Body of pancreas (tissue), 4 donors: ENCODE results near the gene LCE3B. TPM values are rescaled to one million over a fixed set of nuclear protein-coding genes. Genes with fewer than 3 reads are reported as not detected.

ENCODE experiments used
- ATAC-seq: fragments of 150-250 bp; one replicate; pipeline ENCODE4 v1.9.1; 2016
- DNase-seq, 4 donors: peaks; one replicate each; pipeline ENCODE4 v3.0.0-alpha.2; 2019
- H3K27ac ChIP-seq, 4 donors: fragments of 200-600 bp; sonication (generic); 1 replicate in 3 of 4; 2 replicates in 1 of 4; pipeline versions ENCODE4 v1.5.1 to v1.6.1; 2016 to 2019; ENCODE audit warnings: mild to moderate bottlenecking in 1 of 4, mixed read lengths in 1 of 4, moderate library complexity in 1 of 4
- H3K27me3 ChIP-seq, 2 donors: fragments of 200-600 bp; sonication (generic); one replicate each; pipeline ENCODE4 v1.6.0; 2016; ENCODE audit warnings: mild to moderate bottlenecking in 1 of 2
- H3K36me3 ChIP-seq, 2 donors: fragments of 200-600 bp; sonication (generic); replicated peaks in 1 of 2; 2 replicates each; pipeline ENCODE4 v1.5.1; 2016; ENCODE audit warnings: low read depth in 2 of 2; ENCODE audit not compliant: insufficient read depth in 1 of 2
- H3K4me1 ChIP-seq: fragments of 200-600 bp; sonication (generic); one replicate; pipeline ENCODE4 v1.6.0; 2016
- H3K4me3 ChIP-seq, 2 donors: fragments of 200-600 bp; sonication (generic); 1 replicate in 1 of 2; 2 replicates in 1 of 2; pipeline ENCODE4 v1.5.1; 2016 to 2019
- H3K9me3 ChIP-seq, 3 donors: fragments of 200-600 bp; sonication (generic); 1 replicate in 2 of 3; 2 replicates in 1 of 3; pipeline ENCODE4 v1.5.1; 2016
- CTCF ChIP-seq, 7 experiments: fragments of 450-650 bp in 4 of 7; fragments of 200-600 bp in 3 of 7; sonication (generic) in 3 of 7; IDR thresholded peaks; one replicate each; pipeline ENCODE4 v1.5.1; 2016 to 2019; ENCODE audit warnings: antibody characterized with exemption in 7 of 7
- POLR2A ChIP-seq, 3 donors: fragments of 450-650 bp; IDR thresholded peaks; one replicate each; pipeline ENCODE4 v1.6.1; 2016; ENCODE audit warnings: antibody characterized with exemption in 3 of 3, mild to moderate bottlenecking in 2 of 3
- WGBS, 2 donors: methylation state at CpG; one replicate each; pipeline ENCODE4 v1.1.5; 2017; 5-methylcytosine and 5-hydroxymethylcytosine counted together
- intact Hi-C: fragments of 100-400 bp; cut with DNase I; formaldehyde crosslinking; loops from one replicate; pipeline ENCODE4 v1.15.1; 2023
- total RNA-seq, 2 donors: library from RNA; depleted of rRNA; stranded (reverse); fragments of >200 nt; gene quantifications; one replicate each; pipeline ENCODE4 v1.1.0, GENCODE V29; 2016

LCE3B gene
- total RNA-seq, 2 donors from 2014 or later, result not detected

GRCh38 chr1:152580433-152580832 is 33.2 kb upstream of the LCE3B start, which contains the start of gene LCE3D:
Gene LCE3D, minus strand, starts transcription at chr1:152580516. Its CDS starts 580 bp downstream, at chr1:152579936.
- no peaks in the 10 kb centered on the region for H3K36me3 ChIP-seq
- H3K4me3 ChIP-seq, result no peak within 1 kb of the TSS
- no peak for ATAC-seq
- H3K4me1 ChIP-seq, result no peaks in the 10 kb centered on the region
- no peaks in the 10 kb centered on the region for H3K9me3 ChIP-seq
- intact Hi-C loops, result no loop called here
- DNase-seq, result no peak
- no peaks in the 10 kb centered on the region for H3K27me3 ChIP-seq
- WGBS, 2 donors, result 42 to 44% methylated on average over 4 of the region's 4 CpGs
- H3K27ac ChIP-seq, result no peak within 1 kb of the TSS
- TF ChIP-seq POLR2A (IDR thresholded peaks at IDR 0.05) (no peak), CTCF (IDR thresholded peaks at IDR 0.05) (no peak)

GRCh38 chr1:152582647-152583046 is 31.0 kb upstream of the LCE3B start:
- 48 to 49% methylated on average over 1 of the region's 1 CpG for WGBS, 2 donors
- H3K27me3 ChIP-seq, result no peaks in the 10 kb centered on the region
- ATAC-seq, result no peak

DNA sequence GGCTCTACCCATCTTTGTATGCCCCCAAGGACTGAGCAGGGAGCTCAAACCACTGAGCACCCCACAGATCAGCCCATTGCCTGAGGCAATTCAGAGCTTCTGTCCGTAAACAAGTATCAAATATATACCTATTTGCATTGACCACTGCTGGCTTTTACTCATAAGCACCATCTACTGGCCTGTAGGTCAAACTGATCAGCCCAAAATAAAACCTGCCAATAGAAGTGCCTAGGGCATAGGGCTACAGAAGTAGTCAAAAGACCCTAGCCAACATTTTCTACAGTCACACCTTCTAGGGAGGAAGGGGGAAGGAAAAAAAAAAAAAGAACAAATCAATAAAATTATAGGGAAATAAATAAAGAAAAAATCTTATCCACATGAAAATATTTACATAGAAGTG is 28.0 kb upstream of the LCE3B start:
- H3K9me3 ChIP-seq, result no peaks in the 10 kb centered on the region
- DNase-seq (no peak), ATAC-seq (no peak)
- no peaks in the 10 kb centered on the region for H3K4me1 ChIP-seq
- TF ChIP-seq POLR2A (IDR thresholded peaks at IDR 0.05) (no peak), CTCF (IDR thresholded peaks at IDR 0.05) (no peak)
- no peaks in the 10 kb centered on the region for H3K27me3 ChIP-seq
- 50% methylated on average over 1 of the region's 1 CpG; no CpG with 5 or more reads in 1 of the 2 donors for WGBS, 2 donors
- no peak overlapping the region for H3K27ac ChIP-seq
- intact Hi-C loops, result no loop called here
- H3K4me3 ChIP-seq, result no peak overlapping the region
- H3K36me3 ChIP-seq, result no peaks in the 10 kb centered on the region

More at GRCh38 chr1:152582647-152583046, 31.0 kb upstream of the LCE3B start:
- Histone ChIP-seq H3K27ac (no peak overlapping the region), H3K36me3 (no peaks in the 10 kb centered on the region), H3K4me1 (no peaks in the 10 kb centered on the region), H3K4me3 (no peak overlapping the region), H3K9me3 (no peaks in the 10 kb centered on the region)
- TF ChIP-seq CTCF (IDR thresholded peaks at IDR 0.05), result no peak
- no peak for TF ChIP-seq POLR2A (IDR thresholded peaks at IDR 0.05)
- intact Hi-C loops, result no loop called here
- no peak for DNase-seq

GRCh38 chr1:152596986-152597385 is 16.6 kb upstream of the LCE3B start:
- Histone ChIP-seq H3K9me3 (no peaks in the 10 kb centered on the region), H3K4me1 (no peaks in the 10 kb centered on the region), H3K4me3 (no peak overlapping the region), H3K36me3 (no peaks in the 10 kb centered on the region), H3K27me3 (no peaks in the 10 kb centered on the region), H3K27ac (no peak overlapping the region)
- ATAC-seq, result no peak
- TF ChIP-seq CTCF (IDR thresholded peaks at IDR 0.05) (no peak), POLR2A (IDR thresholded peaks at IDR 0.05) (no peak)
- DNase-seq, result no peak
- 25 to 40% methylated on average over 2 of the region's 2 CpGs for WGBS, 2 donors
- intact Hi-C loops, result no loop called here

- no peaks in the 10 kb centered on the region for H3K27me3 ChIP-seq
- no peaks in the 10 kb centered on the region for H3K36me3 ChIP-seq
- H3K9me3 ChIP-seq, result no peaks in the 10 kb centered on the region
- 25 to 46% methylated on average over 2 to 4 of the region's 4 CpGs for WGBS, 2 donors
- no peak within 1 kb of the TSS for H3K27ac ChIP-seq
- intact Hi-C loops, result no loop called here
- H3K4me1 ChIP-seq, result no peaks in the 10 kb centered on the region
- H3K4me3 ChIP-seq, result no peak within 1 kb of the TSS
- ATAC-seq (no peak), DNase-seq (no peak)
- TF ChIP-seq POLR2A (IDR thresholded peaks at IDR 0.05) (no peak), CTCF (IDR thresholded peaks at IDR 0.05) (no peak)
Observed at GRCh38 chr1:152599934-152600333, 13.7 kb upstream of the LCE3B start, which contains the start of gene LCE3C. Gene LCE3C, plus strand, starts transcription at chr1:152600234. Its CDS starts 498 bp downstream, at chr1:152600732.
